ENCODE measurements around the gene C1QC. TPM values are rescaled to one million over a fixed set of nuclear protein-coding genes. Genes with fewer than 3 reads are reported as not detected.

C1QC gene
- total and polyA plus RNA-seq, 2 experiments from 2014 or later = not detected

DNA sequence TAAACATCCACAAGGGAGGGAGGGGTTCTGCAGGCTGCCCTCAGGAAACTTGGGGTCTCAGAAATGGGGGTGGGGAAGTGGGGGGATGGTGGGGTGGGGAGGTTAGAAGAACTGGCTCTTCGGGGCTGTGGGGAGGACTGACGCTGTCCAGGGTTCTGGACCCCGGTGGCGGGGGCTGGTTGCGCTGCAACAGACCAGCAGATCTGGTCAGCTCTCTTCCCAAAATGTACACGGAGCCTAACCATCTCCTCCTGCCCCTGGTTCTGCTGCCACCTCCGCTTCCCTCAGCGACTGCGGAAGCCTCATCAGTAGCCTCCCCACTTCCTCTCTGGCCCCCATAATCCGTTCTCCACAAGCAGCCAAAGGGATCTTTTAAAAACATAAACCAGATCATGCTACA lies 36.3 kb upstream of the C1QC start:
- Mint-ChIP-seq H3K4me3 (no peak overlapping the region), H3K36me3 (ENCODE audit: low read depth) (no peaks in the 10 kb centered on the region), H3K27me3 (ENCODE audit: insufficient read depth, low read depth, poor library complexity) (peaks cover 25% of the 10 kb centered on the region), H3K9me3 (no peaks in the 10 kb centered on the region; the same call in 2 of the 3 replicates), H3K27ac (no peak overlapping the region), H3K4me1 (peaks cover 34% of the 10 kb centered on the region)
- H3F3A ChIP-seq (replicated peaks; ENCODE audit: low read depth) = no peaks in the 10 kb centered on the region
- H3K36me3 ChIP-seq (ENCODE audit: insufficient read depth) = no peaks in the 10 kb centered on the region
- no peak overlapping the region for H3K4me2 ChIP-seq
- H3K27ac ChIP-seq (ENCODE audit: low read depth) = no peak overlapping the region
- H3K9me2 ChIP-seq (ENCODE audit: insufficient read depth) = no peaks in the 10 kb centered on the region
- DNase-seq (ENCODE audit: low spot score) (peak; percentile 57), ATAC-seq (peak; percentile 74)
- H2AFZ ChIP-seq = no peak overlapping the region
- TF ChIP-seq, protein P1, sequence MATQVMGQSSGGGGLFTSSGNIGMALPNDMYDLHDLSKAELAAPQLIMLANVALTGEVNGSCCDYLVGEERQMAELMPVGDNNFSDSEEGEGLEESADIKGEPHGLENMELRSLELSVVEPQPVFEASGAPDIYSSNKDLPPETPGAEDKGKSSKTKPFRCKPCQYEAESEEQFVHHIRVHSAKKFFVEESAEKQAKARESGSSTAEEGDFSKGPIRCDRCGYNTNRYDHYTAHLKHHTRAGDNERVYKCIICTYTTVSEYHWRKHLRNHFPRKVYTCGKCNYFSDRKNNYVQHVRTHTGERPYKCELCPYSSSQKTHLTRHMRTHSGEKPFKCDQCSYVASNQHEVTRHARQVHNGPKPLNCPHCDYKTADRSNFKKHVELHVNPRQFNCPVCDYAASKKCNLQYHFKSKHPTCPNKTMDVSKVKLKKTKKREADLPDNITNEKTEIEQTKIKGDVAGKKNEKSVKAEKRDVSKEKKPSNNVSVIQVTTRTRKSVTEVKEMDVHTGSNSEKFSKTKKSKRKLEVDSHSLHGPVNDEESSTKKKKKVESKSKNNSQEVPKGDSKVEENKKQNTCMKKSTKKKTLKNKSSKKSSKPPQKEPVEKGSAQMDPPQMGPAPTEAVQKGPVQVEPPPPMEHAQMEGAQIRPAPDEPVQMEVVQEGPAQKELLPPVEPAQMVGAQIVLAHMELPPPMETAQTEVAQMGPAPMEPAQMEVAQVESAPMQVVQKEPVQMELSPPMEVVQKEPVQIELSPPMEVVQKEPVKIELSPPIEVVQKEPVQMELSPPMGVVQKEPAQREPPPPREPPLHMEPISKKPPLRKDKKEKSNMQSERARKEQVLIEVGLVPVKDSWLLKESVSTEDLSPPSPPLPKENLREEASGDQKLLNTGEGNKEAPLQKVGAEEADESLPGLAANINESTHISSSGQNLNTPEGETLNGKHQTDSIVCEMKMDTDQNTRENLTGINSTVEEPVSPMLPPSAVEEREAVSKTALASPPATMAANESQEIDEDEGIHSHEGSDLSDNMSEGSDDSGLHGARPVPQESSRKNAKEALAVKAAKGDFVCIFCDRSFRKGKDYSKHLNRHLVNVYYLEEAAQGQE (IDR thresholded peaks at IDR 0.05; ENCODE audit: unreplicated experiment) = peak; percentile 83
- TF ChIP-seq ETS1 (IDR thresholded peaks at IDR 0.05) = no peak
- TF ChIP-seq, protein P2, sequence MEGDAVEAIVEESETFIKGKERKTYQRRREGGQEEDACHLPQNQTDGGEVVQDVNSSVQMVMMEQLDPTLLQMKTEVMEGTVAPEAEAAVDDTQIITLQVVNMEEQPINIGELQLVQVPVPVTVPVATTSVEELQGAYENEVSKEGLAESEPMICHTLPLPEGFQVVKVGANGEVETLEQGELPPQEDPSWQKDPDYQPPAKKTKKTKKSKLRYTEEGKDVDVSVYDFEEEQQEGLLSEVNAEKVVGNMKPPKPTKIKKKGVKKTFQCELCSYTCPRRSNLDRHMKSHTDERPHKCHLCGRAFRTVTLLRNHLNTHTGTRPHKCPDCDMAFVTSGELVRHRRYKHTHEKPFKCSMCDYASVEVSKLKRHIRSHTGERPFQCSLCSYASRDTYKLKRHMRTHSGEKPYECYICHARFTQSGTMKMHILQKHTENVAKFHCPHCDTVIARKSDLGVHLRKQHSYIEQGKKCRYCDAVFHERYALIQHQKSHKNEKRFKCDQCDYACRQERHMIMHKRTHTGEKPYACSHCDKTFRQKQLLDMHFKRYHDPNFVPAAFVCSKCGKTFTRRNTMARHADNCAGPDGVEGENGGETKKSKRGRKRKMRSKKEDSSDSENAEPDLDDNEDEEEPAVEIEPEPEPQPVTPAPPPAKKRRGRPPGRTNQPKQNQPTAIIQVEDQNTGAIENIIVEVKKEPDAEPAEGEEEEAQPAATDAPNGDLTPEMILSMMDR (conservative IDR thresholded peaks at IDR 0.05; ENCODE audit: low read depth in 2 of 2) = no peak
- TF ChIP-seq JUNB (IDR thresholded peaks at IDR 0.05; ENCODE audit: unreplicated experiment) = no peak
- H3K27me3 ChIP-seq (ENCODE audit: insufficient read depth) = no peaks in the 10 kb centered on the region
- no peaks in the 10 kb centered on the region for H3K79me2 ChIP-seq (replicated peaks; ENCODE audit: insufficient read depth)
- H3K4me3 ChIP-seq = no peak overlapping the region
- H3K4me1 ChIP-seq (ENCODE audit: insufficient read depth) = no peaks in the 10 kb centered on the region
- H4K20me1 ChIP-seq (replicated peaks; ENCODE audit: insufficient read depth) = peaks cover 9% of the 10 kb centered on the region; the same call in 1 of the 2 replicates

DNA sequence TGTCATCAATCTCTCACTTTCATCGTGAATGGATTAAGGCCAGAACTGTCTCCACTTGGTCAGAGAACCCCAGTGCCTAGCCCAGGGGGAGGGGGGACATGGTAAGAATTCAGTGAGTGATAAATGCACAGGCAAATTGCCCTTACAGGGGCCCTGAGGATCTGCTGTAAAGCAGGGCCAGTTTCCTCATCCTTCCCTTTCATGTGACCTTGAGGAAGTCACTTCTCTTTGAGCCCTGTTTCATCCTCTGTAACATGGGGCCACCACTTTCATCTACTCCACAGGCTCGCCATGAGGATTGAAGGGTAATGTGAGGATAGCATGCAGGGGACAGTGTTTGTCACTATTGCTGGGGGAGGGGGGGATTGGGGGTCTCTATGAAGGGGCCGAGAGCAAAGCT lies 35.1 kb upstream of the C1QC start:
- H3F3A ChIP-seq (replicated peaks; ENCODE audit: low read depth) = no peaks in the 10 kb centered on the region
- H3K4me2 ChIP-seq = no peak overlapping the region
- no peak overlapping the region for H3K4me3 ChIP-seq
- no peak overlapping the region for H3K27ac Mint-ChIP-seq
- H4K20me1 ChIP-seq (replicated peaks; ENCODE audit: insufficient read depth) = peaks cover 9% of the 10 kb centered on the region; the same call in 1 of the 2 replicates
- ATAC-seq (no peak), DNase-seq (ENCODE audit: low spot score) (no peak)
- H3K27me3 Mint-ChIP-seq (ENCODE audit: insufficient read depth, low read depth, poor library complexity) = peaks cover 24% of the 10 kb centered on the region
- no peak overlapping the region for H2AFZ ChIP-seq
- H3K36me3 Mint-ChIP-seq (ENCODE audit: low read depth) = no peaks in the 10 kb centered on the region
- no peaks in the 10 kb centered on the region; the same call in 2 of the 3 replicates for H3K9me3 Mint-ChIP-seq
- no peaks in the 10 kb centered on the region for H3K27me3 ChIP-seq (ENCODE audit: insufficient read depth)
- no peaks in the 10 kb centered on the region for H3K79me2 ChIP-seq (replicated peaks; ENCODE audit: insufficient read depth)
- no peaks in the 10 kb centered on the region for H3K36me3 ChIP-seq (ENCODE audit: insufficient read depth)
- H3K4me1 Mint-ChIP-seq = peaks cover 42% of the 10 kb centered on the region
- no peaks in the 10 kb centered on the region for H3K9me2 ChIP-seq (ENCODE audit: insufficient read depth)
- TF ChIP-seq EZH2 (IDR thresholded peaks at IDR 0.05; ENCODE audit: low read depth, unreplicated experiment) (no peak), JUNB (IDR thresholded peaks at IDR 0.05; ENCODE audit: unreplicated experiment) (no peak), EZH2phosphoT487 (IDR thresholded peaks at IDR 0.05; ENCODE audit: unreplicated experiment) (no peak), NANOG (IDR thresholded peaks at IDR 0.05; ENCODE audit: borderline replicate concordance) (no peak), STAT1 (IDR thresholded peaks at IDR 0.05; ENCODE audit: unreplicated experiment) (no peak), POLR2AphosphoS5 (IDR thresholded peaks at IDR 0.05; ENCODE audit: low read depth) (no peak), ZNF331 (CRISPR knock-in tag; IDR thresholded peaks at IDR 0.05; ENCODE audit: low read depth) (no peak)
- TF ChIP-seq, protein P2 (conservative IDR thresholded peaks at IDR 0.05; ENCODE audit: low read depth in 2 of 2) = no peak
- TF ChIP-seq, protein P1 (IDR thresholded peaks at IDR 0.05; ENCODE audit: unreplicated experiment) = no peak
- no peak overlapping the region for H3K4me3 Mint-ChIP-seq
- 0 out of 2 replicates have a peak, but pooled peaks cover 6% of the 10 kb centered on the region for H3K4me1 ChIP-seq (ENCODE audit: insufficient read depth)
- H3K27ac ChIP-seq (ENCODE audit: low read depth) = no peak overlapping the region
